OCI-LY7 (cell line): Measurements from ENCODE around the gene AGPAT3. TPM values are rescaled to one million over a fixed set of nuclear protein-coding genes. Genes with fewer than 3 reads are reported as not detected.

Experiments used
- BruUV-seq: library from RNA; stranded (reverse); fragments of 400-500 nt; replicated peaks from 2 replicates; lab custom pipeline; 2021; lab: Mats Ljungman, UMichigan
- CTCF ChIA-PET: fragments of 300-600 bp; sonication (Branson Sonifier 250); formaldehyde crosslinking; loops from one replicate; lab custom pipeline; 2022; ENCODE audit warnings: antibody characterized with exemption; ENCODE audit not compliant: unreplicated experiment; lab: Charles Lee
- POLR2A ChIA-PET: fragments of 300-600 bp; sonication (Branson Sonifier 250); formaldehyde crosslinking; loops from one replicate; lab custom pipeline; 2022; ENCODE audit warnings: antibody characterized with exemption; lab: Charles Lee
- DNase-seq: peaks from one replicate; pipeline ENCODE4 v3.0.0-alpha.2; 2015; ENCODE audit warnings: low spot score
- H2AFZ ChIP-seq: fragments of 200-600 bp; sonication (generic), shearing (Covaris generic); 2 replicates; pipeline ENCODE4 v1.6.1; 2014; ENCODE audit warnings: mild to moderate bottlenecking, antibody characterized with exemption, low read length, moderate library complexity
- H3K27ac ChIP-seq: fragments of 200-600 bp; sonication (generic); 2 replicates; pipeline ENCODE4 v1.5.1; 2014; ENCODE audit warnings: mixed run types, low read depth, mild to moderate bottlenecking, moderate library complexity, low read length, inconsistent platforms; ENCODE audit not compliant: poor library complexity, severe bottlenecking
- H3K36me3 ChIP-seq: fragments of 200-600 bp; sonication (generic); 2 replicates; pipeline ENCODE4 v1.6.1; 2014; ENCODE audit warnings: mild to moderate bottlenecking, antibody characterized with exemption, low read length, moderate library complexity, mixed read lengths; ENCODE audit not compliant: insufficient read depth
- H3K4me1 ChIP-seq: fragments of 200-600 bp; sonication (generic); 2 replicates; pipeline ENCODE4 v1.5.1; 2014; ENCODE audit warnings: mild to moderate bottlenecking, low read length; ENCODE audit not compliant: insufficient read depth, poor library complexity, severe bottlenecking
- H3K4me2 ChIP-seq: fragments of 200-600 bp; sonication (generic); 2 replicates; pipeline ENCODE4 v1.6.1; 2014; ENCODE audit warnings: mild to moderate bottlenecking, low read length
- H3K4me3 ChIP-seq: fragments of 200-600 bp; sonication (generic); 2 replicates; pipeline ENCODE4 v1.5.1; 2014; ENCODE audit warnings: mild to moderate bottlenecking, low read depth, low read length; ENCODE audit not compliant: poor library complexity, severe bottlenecking
- H3K79me2 ChIP-seq: fragments of 200-600 bp; sonication (generic); 2 replicates; pipeline ENCODE4 v1.6.1; 2016; ENCODE audit warnings: low read depth, mild to moderate bottlenecking, low read length, moderate library complexity, mixed read lengths; ENCODE audit not compliant: insufficient read depth
- H3K9me2 ChIP-seq: fragments of 200-600 bp; sonication (generic); 2 replicates; pipeline ENCODE4 v1.6.1; 2016; ENCODE audit warnings: mild to moderate bottlenecking, low read length, mixed read lengths; ENCODE audit not compliant: insufficient read depth
- H3K9me3 ChIP-seq: fragments of 200-600 bp; sonication (generic); 2 replicates; pipeline ENCODE4 v1.6.1; 2014; ENCODE audit warnings: mild to moderate bottlenecking, mixed run types, low read length, mixed read lengths
- H4K20me1 ChIP-seq: fragments of 200-600 bp; sonication (generic); 2 replicates; pipeline ENCODE4 v1.6.1; 2014; ENCODE audit warnings: mild to moderate bottlenecking, antibody characterized with exemption, low read length, moderate library complexity, mixed read lengths; ENCODE audit not compliant: insufficient read depth
- EZH2phosphoT487 ChIP-seq: fragments of 200-600 bp; sonication (generic); IDR thresholded peaks from 2 replicates; pipeline ENCODE4 v1.6.1; 2018; ENCODE audit warnings: low read depth, borderline replicate concordance, mild to moderate bottlenecking, mixed run types, antibody characterized with exemption, low read length, moderate library complexity, mixed read lengths
- intact Hi-C: fragments of 100-400 bp; cut with micrococcal nuclease; formaldehyde crosslinking; loops from one replicate; pipeline ENCODE4 v1.10.0; 2022; ENCODE audit not compliant: unreplicated experiment
- total RNA-seq, 2 experiments: library from RNA; depleted of rRNA in 1 of 2; stranded (reverse); fragments of >200 nt in 1 of 2; shearing (Covaris generic) in 1 of 2; gene quantifications; 2 replicates each; pipeline ENCODE4 v1.2.3, GENCODE V29; 2014 to 2022
- TF ChIP-seq, protein P1 (sequence below): fragments of 200-600 bp; sonication (generic); conservative IDR thresholded peaks from 2 replicates; pipeline ENCODE4 v1.5.1; 2014; ENCODE audit warnings: mild to moderate bottlenecking, antibody characterized with exemption, low read length, moderate library complexity, mixed read lengths

Gene AGPAT3
- total RNA-seq, 2 experiments from 2014 or later = 9.2 to 33.4 TPM

DNA sequence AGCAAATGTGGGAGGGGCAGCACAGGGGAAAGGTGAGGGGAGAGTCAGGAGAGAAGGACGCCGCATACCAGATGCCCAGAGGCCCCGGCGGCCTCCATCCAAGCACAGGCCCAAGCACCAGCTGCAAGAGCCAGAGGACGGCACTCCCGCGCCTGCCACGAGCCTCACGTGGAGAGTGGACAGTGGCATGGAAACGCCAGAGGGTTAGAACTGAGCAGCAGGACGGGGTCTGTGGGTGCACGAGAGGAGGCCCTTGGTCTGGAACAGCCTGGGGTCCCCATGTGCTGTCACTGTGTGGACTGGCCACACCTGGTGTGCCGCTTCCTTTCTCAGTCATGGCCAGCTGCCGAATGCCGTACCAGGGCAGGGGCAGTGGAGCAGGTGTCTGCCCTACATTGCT is 68.7 kb downstream of the AGPAT3 start:
- Histone ChIP-seq H4K20me1 (no peaks in the 10 kb centered on the region), H3K9me2 (no peaks in the 10 kb centered on the region), H3K4me2 (no peak overlapping the region), H3K27ac (no peak overlapping the region), H2AFZ (no peak overlapping the region), H3K79me2 (no peaks in the 10 kb centered on the region), H3K9me3 (no peaks in the 10 kb centered on the region), H3K36me3 (no peaks in the 10 kb centered on the region), H3K4me3 (no peak overlapping the region), H3K4me1 (peaks cover 8% of the 10 kb centered on the region)
- ChIA-PET POLR2A (interaction anchor here (0.5 to 1.0 kb wide), 2 partner anchors 14 to 110 kb away, joined by 3 to 4 read pairs; no protein-coding TSS in a partner anchor), CTCF (interaction anchor here (1.0 kb wide), 1 partner anchor 8 kb away, joined by 3 read pairs; no protein-coding TSS in a partner anchor)
- TF ChIP-seq, protein P1, sequence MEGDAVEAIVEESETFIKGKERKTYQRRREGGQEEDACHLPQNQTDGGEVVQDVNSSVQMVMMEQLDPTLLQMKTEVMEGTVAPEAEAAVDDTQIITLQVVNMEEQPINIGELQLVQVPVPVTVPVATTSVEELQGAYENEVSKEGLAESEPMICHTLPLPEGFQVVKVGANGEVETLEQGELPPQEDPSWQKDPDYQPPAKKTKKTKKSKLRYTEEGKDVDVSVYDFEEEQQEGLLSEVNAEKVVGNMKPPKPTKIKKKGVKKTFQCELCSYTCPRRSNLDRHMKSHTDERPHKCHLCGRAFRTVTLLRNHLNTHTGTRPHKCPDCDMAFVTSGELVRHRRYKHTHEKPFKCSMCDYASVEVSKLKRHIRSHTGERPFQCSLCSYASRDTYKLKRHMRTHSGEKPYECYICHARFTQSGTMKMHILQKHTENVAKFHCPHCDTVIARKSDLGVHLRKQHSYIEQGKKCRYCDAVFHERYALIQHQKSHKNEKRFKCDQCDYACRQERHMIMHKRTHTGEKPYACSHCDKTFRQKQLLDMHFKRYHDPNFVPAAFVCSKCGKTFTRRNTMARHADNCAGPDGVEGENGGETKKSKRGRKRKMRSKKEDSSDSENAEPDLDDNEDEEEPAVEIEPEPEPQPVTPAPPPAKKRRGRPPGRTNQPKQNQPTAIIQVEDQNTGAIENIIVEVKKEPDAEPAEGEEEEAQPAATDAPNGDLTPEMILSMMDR = no peak
- TF ChIP-seq EZH2phosphoT487 = no peak
- no peak for DNase-seq
- intact Hi-C loops = no loop called here
- BruUV-seq = no TSS peak

DNA sequence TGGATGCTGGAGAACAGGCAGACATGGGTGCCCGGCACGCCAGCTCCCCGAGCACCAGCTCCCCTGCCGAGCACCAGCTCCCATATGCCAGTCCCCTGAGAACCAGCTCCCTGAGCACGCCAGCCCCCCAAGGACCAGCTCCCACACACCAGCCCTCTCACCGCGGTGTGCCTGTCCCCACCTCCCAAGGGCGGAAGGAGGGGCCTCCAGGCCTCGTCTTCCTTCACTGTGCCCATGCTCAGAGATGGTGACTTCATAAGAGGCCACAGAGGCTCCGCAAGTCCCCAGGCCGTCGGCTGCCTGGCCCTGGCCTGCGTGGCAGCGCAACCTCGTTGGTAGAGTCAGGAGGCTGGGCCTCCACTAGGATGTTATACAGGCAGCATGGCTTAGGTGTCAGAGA is 69.1 kb downstream of the AGPAT3 start:
- no peak overlapping the region for H3K4me3 ChIP-seq
- H3K36me3 ChIP-seq = no peaks in the 10 kb centered on the region
- ChIA-PET POLR2A (interaction anchor here (0.5 to 1.0 kb wide), 2 partner anchors 13 to 110 kb away, joined by 3 to 4 read pairs; no protein-coding TSS in a partner anchor), CTCF (no interaction called here)
- H3K9me2 ChIP-seq = no peaks in the 10 kb centered on the region
- H3K4me1 ChIP-seq = peaks cover 10% of the 10 kb centered on the region
- no peak overlapping the region for H3K27ac ChIP-seq
- no peaks in the 10 kb centered on the region for H4K20me1 ChIP-seq
- H3K9me3 ChIP-seq = no peaks in the 10 kb centered on the region
- no peak overlapping the region for H3K4me2 ChIP-seq
- no peaks in the 10 kb centered on the region for H3K79me2 ChIP-seq
- no TSS peak for BruUV-seq
- TF ChIP-seq EZH2phosphoT487 = no peak
- TF ChIP-seq, protein P1 = no peak
- no peak overlapping the region for H2AFZ ChIP-seq
- no peak for DNase-seq
- intact Hi-C loops = no loop called here
